GM12891 (cell line): ENCODE data around the gene SYT14.
"Not testable (repeated sequence)": the region's sequence is repeated elsewhere in the genome, so short reads cannot be mapped to it uniquely, and the experiment has no call there.

Source experiments
- DNase-seq: peaks from one replicate; pipeline ENCODE4 v3.0.0; 2011; ENCODE audit warnings: low spot score; ENCODE audit not compliant: insufficient read length
- FAIRE-seq: peaks from 2 replicates; lab custom pipeline; 2011; peaks lifted over from hg19 to GRCh38; lab: Jason Lieb, UNC
- PAX5 ChIP-seq: IDR thresholded peaks from 2 replicates; pipeline ENCODE4 v1.6.1; 2011; ENCODE audit warnings: low read length, moderate library complexity, mild to moderate bottlenecking; ENCODE audit not compliant: insufficient read depth, severe bottlenecking
- POLR2A ChIP-seq: IDR thresholded peaks from 2 replicates; pipeline ENCODE4 v1.6.1; 2011; ENCODE audit warnings: low read depth, low read length, control low read depth
- POLR2AphosphoS5 ChIP-seq: IDR thresholded peaks from 2 replicates; pipeline ENCODE4 v1.6.1; 2011; ENCODE audit warnings: low read depth, low read length, control low read depth
- POU2F2 ChIP-seq: IDR thresholded peaks from 2 replicates; pipeline ENCODE4 v1.6.1; 2011; ENCODE audit warnings: low read depth, mild to moderate bottlenecking, control low read depth, low read length, moderate library complexity
- SPI1 ChIP-seq: IDR thresholded peaks from 2 replicates; pipeline ENCODE4 v1.6.1; 2011; ENCODE audit warnings: low read depth, low read length, control low read depth
- TAF1 ChIP-seq: IDR thresholded peaks from 2 replicates; pipeline ENCODE4 v1.6.1; 2011; ENCODE audit warnings: low read depth, low read length, control low read depth

SYT14 gene

GRCh38 chr1:210024282-210024681, 86.3 kb downstream of the SYT14 start:
- FAIRE-seq (no peak), DNase-seq (no peak)
- TF ChIP-seq POLR2AphosphoS5, result no peak
- TF ChIP-seq SPI1, result no peak
- TF ChIP-seq POLR2A, result no peak
- no peak for TF ChIP-seq POU2F2
- no peak for TF ChIP-seq PAX5
- no peak for TF ChIP-seq TAF1

GRCh38 chr1:210024996-210025395, 87.0 kb downstream of the SYT14 start:
- DNase-seq, result no peak
- FAIRE-seq, result no peak
- no peak for TF ChIP-seq POLR2A

- no peak for DNase-seq
- no peak for TF ChIP-seq POU2F2
- TF ChIP-seq POLR2AphosphoS5, result no peak
- no peak for TF ChIP-seq PAX5
- TF ChIP-seq TAF1, result no peak
- no peak for TF ChIP-seq SPI1
- TF ChIP-seq POLR2A, result no peak
- FAIRE-seq, result no peak
Measured at GRCh38 chr1:210025870-210026269, 87.9 kb downstream of the SYT14 start.

GRCh38 chr1:210027994-210028393, 90.0 kb downstream of the SYT14 start:
- TF ChIP-seq TAF1 (no peak), POLR2AphosphoS5 (no peak), POU2F2 (no peak), PAX5 (no peak), SPI1 (no peak), POLR2A (no peak)
- DNase-seq (no peak), FAIRE-seq (no peak)

- TF ChIP-seq POLR2AphosphoS5 (no peak), SPI1 (no peak), POLR2A (no peak), TAF1 (no peak), PAX5 (no peak), POU2F2 (no peak)
- FAIRE-seq, result no peak
- DNase-seq, result no peak
Measured at GRCh38 chr1:210031473-210031872, 93.5 kb downstream of the SYT14 start.

- FAIRE-seq, result no peak
- TF ChIP-seq PAX5 (no peak), TAF1 (no peak), POU2F2 (no peak), POLR2A (no peak), POLR2AphosphoS5 (no peak), SPI1 (no peak)
- DNase-seq, result no peak
Measured at GRCh38 chr1:210043058-210043457, 105.0 kb downstream of the SYT14 start.

- no peak for FAIRE-seq
- TF ChIP-seq POU2F2 (no peak), POLR2AphosphoS5 (no peak), TAF1 (no peak)
- no peak for DNase-seq
Measured at GRCh38 chr1:210049616-210050015, 111.6 kb downstream of the SYT14 start.

GRCh38 chr1:210050491-210050890, 112.5 kb downstream of the SYT14 start:
- FAIRE-seq, DNase-seq: not testable (repeated sequence)

GRCh38 chr1:210053126-210053525, 115.1 kb downstream of the SYT14 start:
- TF ChIP-seq POLR2A (no peak), SPI1 (no peak), TAF1 (no peak), POLR2AphosphoS5 (no peak), PAX5 (no peak), POU2F2 (no peak)
- DNase-seq, result no peak
- no peak for FAIRE-seq

GRCh38 chr1:210057593-210057992, 119.6 kb downstream of the SYT14 start:
- TF ChIP-seq POU2F2 (no peak), POLR2AphosphoS5 (no peak), TAF1 (no peak)
- DNase-seq (no peak), FAIRE-seq (no peak)

GRCh38 chr1:210061992-210062391, 124.0 kb downstream of the SYT14 start:
- DNase-seq (no peak), FAIRE-seq (no peak)
- no peak for TF ChIP-seq POLR2A
- no peak for TF ChIP-seq POU2F2
- no peak for TF ChIP-seq PAX5
- TF ChIP-seq POLR2AphosphoS5, result no peak
- TF ChIP-seq SPI1, result no peak
- TF ChIP-seq TAF1, result no peak
